ENCODE data around the gene USH2A.

The USH2A gene

GRCh38 chr1:215824245-215824644 lies 599.0 kb downstream of the USH2A start:
- no peaks in the 10 kb centered on the region for H4K20me1 ChIP-seq (ENCODE audit: insufficient read depth, low read length)
- no peaks in the 10 kb centered on the region for H3K4me1 ChIP-seq (ENCODE audit: insufficient read depth, low read length)
- no peaks in the 10 kb centered on the region for H3K27me3 ChIP-seq (ENCODE audit: insufficient read depth, low read length, poor library complexity)
- H3K9me3 ChIP-seq (ENCODE audit: insufficient read depth, low read length, severe bottlenecking), result peaks cover 3% of the 10 kb centered on the region
- H3K79me2 ChIP-seq (ENCODE audit: insufficient read depth, low read length), result no peaks in the 10 kb centered on the region
- ATAC-seq (ENCODE audit: insufficient read depth, low read depth) (no peak), DNase-seq (no peak)
- TF ChIP-seq EZH2 (IDR thresholded peaks at IDR 0.05; ENCODE audit: borderline replicate concordance, low read depth, low read length, severe bottlenecking) (no peak), CTCF (IDR thresholded peaks at IDR 0.05; ENCODE audit: borderline replicate concordance, extremely low read depth, low read length, poor library complexity, severe bottlenecking) (no peak)
- H3K4me3 ChIP-seq (ENCODE audit: low read depth in 1 of 2, low read length in 2 of 2), result no peak overlapping the region
- H3K27ac ChIP-seq (ENCODE audit: low read length), result no peak overlapping the region
- no peaks in the 10 kb centered on the region for H3K36me3 ChIP-seq (ENCODE audit: insufficient read depth, low read length)
- H2AFZ ChIP-seq (ENCODE audit: low read depth, low read length), result no peak overlapping the region
- H3K9ac ChIP-seq (ENCODE audit: low read depth, low read length), result no peak overlapping the region
- H3K4me2 ChIP-seq (ENCODE audit: insufficient read depth, low read length), result no peak overlapping the region

- Histone ChIP-seq H3K9me3 (ENCODE audit: insufficient read depth, low read length, severe bottlenecking) (no peaks in the 10 kb centered on the region), H3K9ac (ENCODE audit: low read depth, low read length) (no peak overlapping the region)
- TF ChIP-seq EZH2 (IDR thresholded peaks at IDR 0.05; ENCODE audit: borderline replicate concordance, low read depth, low read length, severe bottlenecking) (no peak), CTCF (IDR thresholded peaks at IDR 0.05; ENCODE audit: borderline replicate concordance, extremely low read depth, low read length, poor library complexity, severe bottlenecking) (no peak)
Observed at GRCh38 chr1:215819114-215819513, 604.1 kb downstream of the USH2A start.

GRCh38 chr1:215807911-215808436 lies 615.3 kb downstream of the USH2A start:
- H3K27ac ChIP-seq (ENCODE audit: low read length), result no peak overlapping the region
- H3K27me3 ChIP-seq (ENCODE audit: insufficient read depth, low read length, poor library complexity), result no peaks in the 10 kb centered on the region
- peaks cover 7% of the 10 kb centered on the region for H3K9me3 ChIP-seq (ENCODE audit: insufficient read depth, low read length, severe bottlenecking)
- no peak overlapping the region for H3K9ac ChIP-seq (ENCODE audit: low read depth, low read length)
- no peaks in the 10 kb centered on the region for H3K4me1 ChIP-seq (ENCODE audit: insufficient read depth, low read length)
- H2AFZ ChIP-seq (ENCODE audit: low read depth, low read length), result no peak overlapping the region
- H3K79me2 ChIP-seq (ENCODE audit: insufficient read depth, low read length), result no peaks in the 10 kb centered on the region
- H3K36me3 ChIP-seq (ENCODE audit: insufficient read depth, low read length), result no peaks in the 10 kb centered on the region
- ATAC-seq (ENCODE audit: insufficient read depth, low read depth), result no peak
- TF ChIP-seq EZH2 (IDR thresholded peaks at IDR 0.05; ENCODE audit: borderline replicate concordance, low read depth, low read length, severe bottlenecking) (no peak), CTCF (IDR thresholded peaks at IDR 0.05; ENCODE audit: borderline replicate concordance, extremely low read depth, low read length, poor library complexity, severe bottlenecking) (no peak)
- DNase-seq, result no peak
- H3K4me3 ChIP-seq (ENCODE audit: low read depth in 1 of 2, low read length in 2 of 2), result no peak overlapping the region
- no peaks in the 10 kb centered on the region for H4K20me1 ChIP-seq (ENCODE audit: insufficient read depth, low read length)
- no peak overlapping the region for H3K4me2 ChIP-seq (ENCODE audit: insufficient read depth, low read length)

More at GRCh38 chr1:215819114-215819513, 604.1 kb downstream of the USH2A start:
- Histone ChIP-seq H3K27me3 (ENCODE audit: insufficient read depth, low read length, poor library complexity) (no peaks in the 10 kb centered on the region), H3K4me3 (ENCODE audit: low read depth in 1 of 2, low read length in 2 of 2) (no peak overlapping the region), H4K20me1 (ENCODE audit: insufficient read depth, low read length) (no peaks in the 10 kb centered on the region), H3K4me1 (ENCODE audit: insufficient read depth, low read length) (no peaks in the 10 kb centered on the region), H3K27ac (ENCODE audit: low read length) (no peak overlapping the region), H2AFZ (ENCODE audit: low read depth, low read length) (no peak overlapping the region), H3K36me3 (ENCODE audit: insufficient read depth, low read length) (no peaks in the 10 kb centered on the region), H3K79me2 (ENCODE audit: insufficient read depth, low read length) (no peaks in the 10 kb centered on the region), H3K4me2 (ENCODE audit: insufficient read depth, low read length) (no peak overlapping the region)
- ATAC-seq (ENCODE audit: insufficient read depth, low read depth) (no peak), DNase-seq (no peak)

GRCh38 chr1:215807218-215807617 lies 616.0 kb downstream of the USH2A start:
- Histone ChIP-seq H4K20me1 (ENCODE audit: insufficient read depth, low read length) (no peaks in the 10 kb centered on the region), H3K4me2 (ENCODE audit: insufficient read depth, low read length) (no peak overlapping the region), H2AFZ (ENCODE audit: low read depth, low read length) (no peak overlapping the region), H3K36me3 (ENCODE audit: insufficient read depth, low read length) (no peaks in the 10 kb centered on the region), H3K4me3 (ENCODE audit: low read depth in 1 of 2, low read length in 2 of 2) (no peak overlapping the region), H3K9ac (ENCODE audit: low read depth, low read length) (no peak overlapping the region), H3K27ac (ENCODE audit: low read length) (no peak overlapping the region), H3K79me2 (ENCODE audit: insufficient read depth, low read length) (no peaks in the 10 kb centered on the region), H3K9me3 (ENCODE audit: insufficient read depth, low read length, severe bottlenecking) (peaks cover 3% of the 10 kb centered on the region), H3K4me1 (ENCODE audit: insufficient read depth, low read length) (no peaks in the 10 kb centered on the region), H3K27me3 (ENCODE audit: insufficient read depth, low read length, poor library complexity) (no peaks in the 10 kb centered on the region)
- ATAC-seq (ENCODE audit: insufficient read depth, low read depth), result no peak
- no peak for TF ChIP-seq CTCF (IDR thresholded peaks at IDR 0.05; ENCODE audit: borderline replicate concordance, extremely low read depth, low read length, poor library complexity, severe bottlenecking)
- TF ChIP-seq EZH2 (IDR thresholded peaks at IDR 0.05; ENCODE audit: borderline replicate concordance, low read depth, low read length, severe bottlenecking), result no peak
- DNase-seq, result no peak

Measured in DND-41 (cell line).